ENCODE data around the gene PGA3. TPM values are rescaled to one million over a fixed set of nuclear protein-coding genes. Genes with fewer than 3 reads are reported as not detected.

The PGA3 gene
- polyA plus RNA-seq, 3 donors = 1.4 to 4.1 (median 1.9) TPM

GRCh38 chr11:61258546-61258945 lies 55.2 kb downstream of the PGA3 start:
- H3K9me3 Mint-ChIP-seq = no peaks in the 10 kb centered on the region
- H4K20me1 ChIP-seq (ENCODE audit: insufficient read depth, low read length) = no peaks in the 10 kb centered on the region
- peaks cover 0 to 2% (median 1%) of the 10 kb centered on the region in 3 donors for H3K27me3 Mint-ChIP-seq (ENCODE audit: low read depth in 3 of 3)
- H3K27ac Mint-ChIP-seq = no peak overlapping the region
- no peaks in the 10 kb centered on the region for H3K27me3 ChIP-seq (ENCODE audit: control insufficient read depth in 2 of 2, insufficient read depth in 2 of 2, low read length in 2 of 2)
- no peak for TF ChIP-seq CTCF (IDR thresholded peaks at IDR 0.05)
- H3K36me3 Mint-ChIP-seq = no peaks in the 10 kb centered on the region
- no peaks in the 10 kb centered on the region for H3K9me3 ChIP-seq (replicated peaks in 1 of 2; ENCODE audit: control insufficient read depth in 1 of 2, insufficient read depth in 1 of 2, low read length in 2 of 2)
- peaks cover 10% of the 10 kb centered on the region for H3K4me1 Mint-ChIP-seq
- no peaks in the 10 kb centered on the region for H3K36me3 ChIP-seq (replicated peaks in 1 of 2; ENCODE audit: control insufficient read depth in 1 of 2, insufficient read depth in 2 of 2, low read length in 2 of 2)
- H3K4me3 ChIP-seq (replicated peaks in 1 of 3; ENCODE audit: low read depth in 2 of 3, low read length in 3 of 3) = no peak overlapping the region
- H3K79me2 ChIP-seq (ENCODE audit: insufficient read depth, low read length) = no peaks in the 10 kb centered on the region
- H2AFZ ChIP-seq (ENCODE audit: insufficient read depth, low read depth, low read length, poor library complexity, severe bottlenecking) = no peak overlapping the region
- no peak overlapping the region for H3K27ac ChIP-seq (ENCODE audit: low read depth in 1 of 2, low read length in 2 of 2)
- H3K4me2 ChIP-seq (replicated peaks; ENCODE audit: extremely low read depth, low read length, poor library complexity, severe bottlenecking) = no peak overlapping the region
- H3K9ac ChIP-seq (ENCODE audit: insufficient read depth, low read length, poor library complexity, severe bottlenecking) = no peak overlapping the region
- H3K4me3 Mint-ChIP-seq = no peak overlapping the region
- intact Hi-C loops (cut with micrococcal nuclease) = no loop called here
- 92% methylated on average over 7 of the region's 9 CpGs for WGBS (ENCODE audit: insufficient coverage)
- DNase-seq = no peak
- peaks cover 10 to 12% of the 10 kb centered on the region in 2 donors for H3K4me1 ChIP-seq (ENCODE audit: control insufficient read depth in 1 of 2, insufficient read depth in 2 of 2, low read length in 2 of 2)

- Histone ChIP-seq H3K4me2 (replicated peaks; ENCODE audit: extremely low read depth, low read length, poor library complexity, severe bottlenecking) (no peak overlapping the region), H3K9ac (ENCODE audit: insufficient read depth, low read length, poor library complexity, severe bottlenecking) (no peak overlapping the region), H2AFZ (ENCODE audit: insufficient read depth, low read depth, low read length, poor library complexity, severe bottlenecking) (no peak overlapping the region), H3K79me2 (ENCODE audit: insufficient read depth, low read length) (no peaks in the 10 kb centered on the region), H3K27ac (ENCODE audit: low read depth in 1 of 2, low read length in 2 of 2) (no peak overlapping the region), H3K36me3 (replicated peaks in 1 of 2; ENCODE audit: control insufficient read depth in 1 of 2, insufficient read depth in 2 of 2, low read length in 2 of 2) (no peaks in the 10 kb centered on the region), H3K4me3 (replicated peaks in 1 of 3; ENCODE audit: low read depth in 2 of 3, low read length in 3 of 3) (no peak overlapping the region), H4K20me1 (ENCODE audit: insufficient read depth, low read length) (no peaks in the 10 kb centered on the region), H3K4me1 (ENCODE audit: control insufficient read depth in 1 of 2, insufficient read depth in 2 of 2, low read length in 2 of 2) (peaks cover 10 to 12% of the 10 kb centered on the region in 2 donors), H3K27me3 (ENCODE audit: control insufficient read depth in 2 of 2, insufficient read depth in 2 of 2, low read length in 2 of 2) (no peaks in the 10 kb centered on the region), H3K9me3 (replicated peaks in 1 of 2; ENCODE audit: control insufficient read depth in 1 of 2, insufficient read depth in 1 of 2, low read length in 2 of 2) (no peaks in the 10 kb centered on the region)
- peaks cover 10% of the 10 kb centered on the region for H3K4me1 Mint-ChIP-seq
- H3K27me3 Mint-ChIP-seq (ENCODE audit: low read depth in 3 of 3) = peaks cover 0 to 2% (median 1%) of the 10 kb centered on the region in 3 donors
- peaks cover 0 to 1% (median 0%) of the 10 kb centered on the region in 7 donors for H3K9me3 Mint-ChIP-seq
- 100% methylated on average over 1 of the region's 6 CpGs for WGBS (ENCODE audit: insufficient coverage)
- intact Hi-C loops (cut with micrococcal nuclease) = no loop called here
- no peak overlapping the region for H3K27ac Mint-ChIP-seq
- H3K36me3 Mint-ChIP-seq = no peaks in the 10 kb centered on the region
- no peak overlapping the region for H3K4me3 Mint-ChIP-seq
- no peak for DNase-seq
- no peak for TF ChIP-seq CTCF (IDR thresholded peaks at IDR 0.05)
Measured at GRCh38 chr11:61259363-61259762, 56.0 kb downstream of the PGA3 start.

Other genes starting within 250 kb of the PGA3 start
- gene CD6, start 231.8 kb upstream of the PGA3 start, polyA plus RNA-seq = under 1 TPM; 0.09 to 0.39 (median 0.39) TPM
- under 1 TPM in 2 of 3 donors, not detected in 1; 0.34 to 0.61 TPM for gene CD5, start 101.0 kb upstream of the PGA3 start, polyA plus RNA-seq
- gene VPS37C, start 42.1 kb upstream of the PGA3 start, polyA plus RNA-seq = 10 to 100 TPM in 1 of 3 donors, 1 to 10 TPM in 2; 1.9 to 25.1 (median 3.8) TPM
- gene PGA4, start 18.8 kb downstream of the PGA3 start, polyA plus RNA-seq = 10 to 100 TPM in 1 of 3 donors, 1 to 10 TPM in 2; 1.5 to 33.5 (median 7.0) TPM
- gene PGA5, start 37.7 kb downstream of the PGA3 start, polyA plus RNA-seq = 1 to 10 TPM; 1.0 to 3.6 (median 2.0) TPM
- under 1 TPM in 2 of 3 donors, not detected in 1; 0.05 to 0.23 TPM for gene VWCE, start 91.8 kb downstream of the PGA3 start, polyA plus RNA-seq
- gene DDB1, start 129.6 kb downstream of the PGA3 start, polyA plus RNA-seq = 10 to 100 TPM; 54.1 to 97.2 (median 86.6) TPM
- 10 to 100 TPM; 29.5 to 40.8 (median 29.6) TPM for gene TKFC, start 129.7 kb downstream of the PGA3 start, polyA plus RNA-seq
- 100 to 1,000 TPM in 2 of 3 donors, 10 to 100 TPM in 1; 79.7 to 112 (median 112) TPM for gene CYB561A3, start 158.4 kb downstream of the PGA3 start, polyA plus RNA-seq
- gene TMEM138, start 158.9 kb downstream of the PGA3 start, polyA plus RNA-seq = 10 to 100 TPM; 34.5 to 64.0 (median 50.7) TPM
- gene TMEM216, start 189.1 kb downstream of the PGA3 start, polyA plus RNA-seq = 10 to 100 TPM; 16.6 to 31.2 (median 30.1) TPM
- 10 to 100 TPM; 12.5 to 67.5 (median 20.1) TPM for gene CPSF7, start 226.5 kb downstream of the PGA3 start, polyA plus RNA-seq
- 10 to 100 TPM; 45.5 to 70.2 (median 64.8) TPM for gene SDHAF2, start 226.6 kb downstream of the PGA3 start, polyA plus RNA-seq

Data from CD14-positive monocyte (primary cell).